ENCODE measurements around the gene PPP6R3. TPM values are rescaled to one million over a fixed set of nuclear protein-coding genes. Genes with fewer than 3 reads are reported as not detected.

PPP6R3 gene
- total RNA-seq, 4 donors from 2014 or later = 90.7 to 253 (median 164) TPM

DNA sequence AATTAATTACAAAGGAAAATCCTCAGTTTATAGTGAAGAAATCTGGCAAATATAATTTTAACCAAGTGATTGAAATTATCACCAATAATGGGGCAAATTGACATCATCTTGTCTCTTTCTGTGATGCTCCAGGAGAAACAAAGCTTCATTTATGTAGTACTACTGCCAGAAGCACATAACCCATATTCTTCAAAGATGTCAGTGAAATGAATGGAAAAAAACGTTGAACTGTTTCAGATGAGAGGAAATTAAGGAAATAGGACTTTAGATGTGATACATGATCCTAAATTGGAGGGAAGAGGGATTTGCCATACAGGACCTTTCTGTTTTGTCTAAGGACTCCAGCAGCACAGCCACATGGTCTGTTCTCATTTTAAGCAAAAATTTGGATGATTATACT lies 57.6 kb downstream of the PPP6R3 start:
- no peaks in the 10 kb centered on the region for H3K9me3 ChIP-seq
- DNase-seq = no peak
- H3K27me3 ChIP-seq = no peaks in the 10 kb centered on the region
- H3K4me1 ChIP-seq = no peaks in the 10 kb centered on the region
- H3K4me3 ChIP-seq = no peak overlapping the region
- TF ChIP-seq, protein P1, sequence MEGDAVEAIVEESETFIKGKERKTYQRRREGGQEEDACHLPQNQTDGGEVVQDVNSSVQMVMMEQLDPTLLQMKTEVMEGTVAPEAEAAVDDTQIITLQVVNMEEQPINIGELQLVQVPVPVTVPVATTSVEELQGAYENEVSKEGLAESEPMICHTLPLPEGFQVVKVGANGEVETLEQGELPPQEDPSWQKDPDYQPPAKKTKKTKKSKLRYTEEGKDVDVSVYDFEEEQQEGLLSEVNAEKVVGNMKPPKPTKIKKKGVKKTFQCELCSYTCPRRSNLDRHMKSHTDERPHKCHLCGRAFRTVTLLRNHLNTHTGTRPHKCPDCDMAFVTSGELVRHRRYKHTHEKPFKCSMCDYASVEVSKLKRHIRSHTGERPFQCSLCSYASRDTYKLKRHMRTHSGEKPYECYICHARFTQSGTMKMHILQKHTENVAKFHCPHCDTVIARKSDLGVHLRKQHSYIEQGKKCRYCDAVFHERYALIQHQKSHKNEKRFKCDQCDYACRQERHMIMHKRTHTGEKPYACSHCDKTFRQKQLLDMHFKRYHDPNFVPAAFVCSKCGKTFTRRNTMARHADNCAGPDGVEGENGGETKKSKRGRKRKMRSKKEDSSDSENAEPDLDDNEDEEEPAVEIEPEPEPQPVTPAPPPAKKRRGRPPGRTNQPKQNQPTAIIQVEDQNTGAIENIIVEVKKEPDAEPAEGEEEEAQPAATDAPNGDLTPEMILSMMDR (IDR thresholded peaks at IDR 0.05) = no peak
- no peak for TF ChIP-seq POLR2A (IDR thresholded peaks at IDR 0.05)
- intact Hi-C loops (cut with DNase I; ENCODE audit: low total_unique reads) = no loop called here
- H3K27ac ChIP-seq = no peak overlapping the region
- H3K36me3 ChIP-seq = no peaks in the 10 kb centered on the region

GRCh38 chr11:68521969-68522652 lies 61.6 kb downstream of the PPP6R3 start:
- Histone ChIP-seq H3K27me3 (no peaks in the 10 kb centered on the region), H3K4me3 (no peak overlapping the region), H3K27ac (no peak overlapping the region), H3K4me1 (no peaks in the 10 kb centered on the region), H3K9me3 (no peaks in the 10 kb centered on the region), H3K36me3 (no peaks in the 10 kb centered on the region)
- TF ChIP-seq, protein P1 (IDR thresholded peaks at IDR 0.05) = no peak
- TF ChIP-seq POLR2A (IDR thresholded peaks at IDR 0.05) = no peak
- intact Hi-C loops (cut with DNase I; ENCODE audit: low total_unique reads) = no loop called here
- no peak for DNase-seq

- no peaks in the 10 kb centered on the region for H3K27me3 ChIP-seq
- no peak for TF ChIP-seq POLR2A (IDR thresholded peaks at IDR 0.05)
- TF ChIP-seq, protein P1 (IDR thresholded peaks at IDR 0.05) = no peak
- H3K36me3 ChIP-seq = no peaks in the 10 kb centered on the region
- intact Hi-C loops (cut with DNase I; ENCODE audit: low total_unique reads) = no loop called here
- H3K9me3 ChIP-seq = no peaks in the 10 kb centered on the region
- H3K4me3 ChIP-seq = no peak overlapping the region
- H3K4me1 ChIP-seq = no peaks in the 10 kb centered on the region
- H3K27ac ChIP-seq = peak overlapping the region in 1 of 2 donors; percentile 57
- no peak for DNase-seq
These were observed 62.5 kb downstream of the PPP6R3 start for GRCh38 chr11:68523033-68523432.

DNA sequence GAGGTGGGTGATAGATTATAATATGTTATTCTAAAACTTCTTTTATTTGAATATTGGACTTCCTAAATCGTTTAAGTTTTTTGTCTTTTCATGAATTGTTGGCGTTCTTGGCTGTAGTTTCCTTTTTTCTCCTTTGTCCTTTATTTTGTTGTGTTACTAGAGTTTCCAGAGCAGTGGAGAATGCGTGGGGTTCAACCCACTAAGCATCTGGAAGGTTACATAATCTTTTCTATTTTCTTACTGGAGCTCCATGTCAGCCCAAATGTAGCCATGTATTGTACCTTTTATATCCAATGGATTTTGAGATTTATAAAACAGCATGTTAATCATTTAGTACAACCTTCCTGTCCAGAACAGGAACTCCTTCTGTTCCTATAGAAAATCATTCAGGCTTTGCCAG lies 63.2 kb downstream of the PPP6R3 start:
- Histone ChIP-seq H3K27me3 (no peaks in the 10 kb centered on the region), H3K36me3 (no peaks in the 10 kb centered on the region), H3K4me1 (no peaks in the 10 kb centered on the region), H3K4me3 (no peak overlapping the region), H3K9me3 (no peaks in the 10 kb centered on the region), H3K27ac (peak overlapping the region in 1 of 2 donors; percentile 57)
- intact Hi-C loops (cut with DNase I; ENCODE audit: low total_unique reads) = no loop called here
- DNase-seq = no peak
- TF ChIP-seq POLR2A (IDR thresholded peaks at IDR 0.05) = no peak
- TF ChIP-seq, protein P1 (IDR thresholded peaks at IDR 0.05) = no peak

DNA sequence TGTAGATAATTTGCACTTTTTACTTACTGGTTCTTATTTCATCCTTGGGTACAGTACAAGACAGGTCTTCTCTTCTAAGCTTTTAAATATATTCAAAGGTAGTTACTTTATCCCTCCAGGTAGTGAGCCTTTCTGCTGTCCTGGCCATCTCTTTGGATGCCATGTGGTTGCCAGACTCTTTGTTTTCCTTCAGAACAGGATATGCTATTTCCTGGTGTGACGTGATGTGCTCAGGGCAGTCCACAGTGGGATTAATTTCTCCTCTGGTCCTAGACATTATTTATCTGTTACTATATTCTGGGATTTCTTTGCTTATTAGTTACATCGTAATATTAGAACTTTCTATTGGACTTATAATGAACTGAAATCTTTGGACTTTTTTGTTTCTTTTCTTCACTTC lies 63.7 kb downstream of the PPP6R3 start:
- Histone ChIP-seq H3K27me3 (no peaks in the 10 kb centered on the region), H3K4me3 (no peak overlapping the region), H3K36me3 (no peaks in the 10 kb centered on the region), H3K9me3 (no peaks in the 10 kb centered on the region), H3K27ac (peak overlapping the region; percentile 1 to 57), H3K4me1 (no peaks in the 10 kb centered on the region)
- intact Hi-C loops (cut with DNase I; ENCODE audit: low total_unique reads) = no loop called here
- DNase-seq = no peak
- TF ChIP-seq, protein P1 (IDR thresholded peaks at IDR 0.05) = no peak
- TF ChIP-seq POLR2A (IDR thresholded peaks at IDR 0.05) = no peak

Data from uterus (tissue), 4 donors.